ENCODE data around the gene GRIA4. TPM values are rescaled to one million over a fixed set of nuclear protein-coding genes. Genes with fewer than 3 reads are reported as not detected.

The GRIA4 gene
- polyA plus RNA-seq, 3 donors, result not detected

DNA sequence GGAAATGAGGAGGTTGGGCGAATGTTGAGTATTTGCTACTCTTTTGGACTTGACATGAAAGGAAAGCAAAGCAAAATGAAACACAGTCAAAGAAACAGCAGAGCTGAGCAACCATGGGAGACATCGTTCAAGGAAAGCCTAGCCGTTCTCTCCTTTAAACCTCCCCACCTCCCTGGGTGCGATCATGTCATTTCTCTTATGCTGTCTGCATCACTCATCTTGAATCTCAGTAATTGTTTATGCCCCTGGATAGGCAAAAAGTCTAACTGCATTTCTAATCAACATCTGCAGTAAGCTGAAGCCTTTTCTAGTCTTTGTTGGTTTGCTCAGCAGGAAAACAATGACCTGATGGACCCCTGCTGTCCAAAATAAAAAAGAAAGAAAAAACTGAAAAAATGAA is 305.1 kb downstream of the GRIA4 start:
- no peak for DNase-seq
- Histone ChIP-seq H3K4me1 (ENCODE audit: control insufficient read depth in 1 of 2, insufficient read depth in 2 of 2, low read length in 2 of 2) (no peaks in the 10 kb centered on the region), H3K79me2 (ENCODE audit: insufficient read depth, low read length) (no peaks in the 10 kb centered on the region), H4K20me1 (ENCODE audit: insufficient read depth, low read length) (no peaks in the 10 kb centered on the region), H3K27ac (ENCODE audit: low read depth in 1 of 2, low read length in 2 of 2) (no peak overlapping the region), H3K4me3 (replicated peaks in 1 of 3; ENCODE audit: low read depth in 2 of 3, low read length in 3 of 3) (no peak overlapping the region), H2AFZ (ENCODE audit: insufficient read depth, low read depth, low read length, poor library complexity, severe bottlenecking) (no peak overlapping the region), H3K36me3 (replicated peaks in 1 of 2; ENCODE audit: control insufficient read depth in 1 of 2, insufficient read depth in 2 of 2, low read length in 2 of 2) (no peaks in the 10 kb centered on the region), H3K27me3 (ENCODE audit: control insufficient read depth in 2 of 2, insufficient read depth in 2 of 2, low read length in 2 of 2) (no peaks in the 10 kb centered on the region), H3K9ac (ENCODE audit: insufficient read depth, low read length, poor library complexity, severe bottlenecking) (no peak overlapping the region), H3K4me2 (replicated peaks; ENCODE audit: extremely low read depth, low read length, poor library complexity, severe bottlenecking) (no peak overlapping the region), H3K9me3 (replicated peaks in 1 of 2; ENCODE audit: control insufficient read depth in 1 of 2, insufficient read depth in 1 of 2, low read length in 2 of 2) (no peaks in the 10 kb centered on the region)
- no peaks in the 10 kb centered on the region for H3K36me3 Mint-ChIP-seq
- TF ChIP-seq, protein P1, sequence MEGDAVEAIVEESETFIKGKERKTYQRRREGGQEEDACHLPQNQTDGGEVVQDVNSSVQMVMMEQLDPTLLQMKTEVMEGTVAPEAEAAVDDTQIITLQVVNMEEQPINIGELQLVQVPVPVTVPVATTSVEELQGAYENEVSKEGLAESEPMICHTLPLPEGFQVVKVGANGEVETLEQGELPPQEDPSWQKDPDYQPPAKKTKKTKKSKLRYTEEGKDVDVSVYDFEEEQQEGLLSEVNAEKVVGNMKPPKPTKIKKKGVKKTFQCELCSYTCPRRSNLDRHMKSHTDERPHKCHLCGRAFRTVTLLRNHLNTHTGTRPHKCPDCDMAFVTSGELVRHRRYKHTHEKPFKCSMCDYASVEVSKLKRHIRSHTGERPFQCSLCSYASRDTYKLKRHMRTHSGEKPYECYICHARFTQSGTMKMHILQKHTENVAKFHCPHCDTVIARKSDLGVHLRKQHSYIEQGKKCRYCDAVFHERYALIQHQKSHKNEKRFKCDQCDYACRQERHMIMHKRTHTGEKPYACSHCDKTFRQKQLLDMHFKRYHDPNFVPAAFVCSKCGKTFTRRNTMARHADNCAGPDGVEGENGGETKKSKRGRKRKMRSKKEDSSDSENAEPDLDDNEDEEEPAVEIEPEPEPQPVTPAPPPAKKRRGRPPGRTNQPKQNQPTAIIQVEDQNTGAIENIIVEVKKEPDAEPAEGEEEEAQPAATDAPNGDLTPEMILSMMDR (IDR thresholded peaks at IDR 0.05), result no peak
- no peak overlapping the region for H3K4me3 Mint-ChIP-seq
- intact Hi-C loops (cut with micrococcal nuclease), result no loop called here
- no peaks in the 10 kb centered on the region for H3K9me3 Mint-ChIP-seq
- WGBS (ENCODE audit: insufficient coverage), result 81% methylated on average over 3 of the region's 4 CpGs
- no peak overlapping the region for H3K27ac Mint-ChIP-seq
- H3K27me3 Mint-ChIP-seq (ENCODE audit: low read depth in 3 of 3), result no peaks in the 10 kb centered on the region
- no peaks in the 10 kb centered on the region for H3K4me1 Mint-ChIP-seq

DNA sequence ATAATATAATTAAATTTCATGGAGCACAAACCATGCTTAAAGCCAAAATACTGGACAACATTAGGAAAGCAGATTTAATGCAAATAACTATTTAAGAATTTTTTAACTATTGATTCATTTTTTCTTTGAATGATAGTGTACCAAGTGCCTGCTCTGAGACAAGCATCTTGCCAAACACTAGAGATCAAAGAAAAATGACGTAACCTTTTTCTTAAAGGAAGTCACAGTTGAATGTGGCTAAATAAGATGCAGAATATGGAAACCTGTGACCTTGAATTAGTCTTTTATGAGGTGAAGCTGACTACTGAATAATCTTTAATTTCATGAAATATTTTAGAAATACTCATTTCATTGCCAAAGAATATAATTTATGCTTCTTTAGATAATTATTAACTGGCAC is 308.2 kb downstream of the GRIA4 start:
- Histone ChIP-seq H4K20me1 (ENCODE audit: insufficient read depth, low read length) (no peaks in the 10 kb centered on the region), H3K4me1 (ENCODE audit: control insufficient read depth in 1 of 2, insufficient read depth in 2 of 2, low read length in 2 of 2) (no peaks in the 10 kb centered on the region), H3K4me2 (replicated peaks; ENCODE audit: extremely low read depth, low read length, poor library complexity, severe bottlenecking) (no peak overlapping the region), H3K27ac (ENCODE audit: low read depth in 1 of 2, low read length in 2 of 2) (no peak overlapping the region), H2AFZ (ENCODE audit: insufficient read depth, low read depth, low read length, poor library complexity, severe bottlenecking) (no peak overlapping the region), H3K27me3 (ENCODE audit: control insufficient read depth in 2 of 2, insufficient read depth in 2 of 2, low read length in 2 of 2) (no peaks in the 10 kb centered on the region), H3K4me3 (replicated peaks in 1 of 3; ENCODE audit: low read depth in 2 of 3, low read length in 3 of 3) (no peak overlapping the region), H3K9me3 (replicated peaks in 1 of 2; ENCODE audit: control insufficient read depth in 1 of 2, insufficient read depth in 1 of 2, low read length in 2 of 2) (no peaks in the 10 kb centered on the region), H3K9ac (ENCODE audit: insufficient read depth, low read length, poor library complexity, severe bottlenecking) (no peak overlapping the region), H3K36me3 (replicated peaks in 1 of 2; ENCODE audit: control insufficient read depth in 1 of 2, insufficient read depth in 2 of 2, low read length in 2 of 2) (no peaks in the 10 kb centered on the region), H3K79me2 (ENCODE audit: insufficient read depth, low read length) (no peaks in the 10 kb centered on the region)
- no peaks in the 10 kb centered on the region for H3K9me3 Mint-ChIP-seq
- H3K4me3 Mint-ChIP-seq, result no peak overlapping the region
- TF ChIP-seq, protein P1 (IDR thresholded peaks at IDR 0.05), result no peak
- H3K4me1 Mint-ChIP-seq, result no peaks in the 10 kb centered on the region
- no CpG with 5 or more reads among the region's 1 CpG for WGBS (ENCODE audit: insufficient coverage)
- no peak overlapping the region for H3K27ac Mint-ChIP-seq
- DNase-seq, result no peak
- no peaks in the 10 kb centered on the region for H3K27me3 Mint-ChIP-seq (ENCODE audit: low read depth in 3 of 3)
- no peaks in the 10 kb centered on the region for H3K36me3 Mint-ChIP-seq
- intact Hi-C loops (cut with micrococcal nuclease), result no loop called here
